Measurements from ENCODE around the gene SPEM1.

SPEM1 gene

DNA sequence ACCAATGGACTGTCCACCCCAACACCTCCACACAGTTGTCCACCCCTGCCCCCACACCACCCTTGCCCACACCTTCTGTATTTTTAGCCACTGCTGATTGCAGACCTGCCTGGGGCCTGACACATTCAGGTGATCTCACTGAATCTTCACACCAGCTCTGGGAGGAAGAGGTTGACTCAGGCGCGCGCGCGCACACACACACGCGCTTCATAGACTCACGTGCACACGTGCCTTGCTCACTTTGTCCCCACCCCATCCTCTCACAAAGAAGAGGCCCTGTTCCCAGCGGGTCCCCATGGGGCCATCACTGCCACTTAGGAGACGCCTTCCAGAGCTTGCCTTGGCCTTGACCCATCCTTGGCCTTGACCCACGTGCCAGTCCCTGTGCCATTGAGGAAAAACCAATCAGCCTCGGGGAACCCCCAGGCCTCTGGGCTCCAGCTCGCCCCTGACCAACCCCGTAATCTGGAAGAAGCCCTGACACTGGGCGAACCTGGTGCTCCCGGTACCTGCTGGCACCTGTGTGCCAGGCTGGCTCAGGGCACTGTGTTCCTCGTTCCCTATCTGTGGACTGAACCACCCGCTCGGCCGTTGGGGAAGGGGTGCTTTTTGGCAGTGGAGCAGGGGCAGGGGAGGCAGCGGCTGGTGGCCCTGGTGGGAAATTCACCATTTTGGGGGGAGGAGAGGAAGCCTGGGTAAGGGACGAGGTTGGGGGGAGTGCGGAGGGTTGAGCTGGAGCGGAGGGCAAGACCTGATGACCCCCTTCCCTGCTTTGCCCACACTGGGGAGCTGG, 9.3 kb upstream of the SPEM1 start:
- Histone ChIP-seq H3K4me3 (ENCODE audit: low read depth in 1 of 2, low read length in 2 of 2) (no peak overlapping the region), H3K27me3 (ENCODE audit: low read depth, low read length) (no peaks in the 10 kb centered on the region), H3K9me3 (ENCODE audit: control insufficient read depth in 1 of 2, low read length in 2 of 2) (no peaks in the 10 kb centered on the region), H3K36me3 (ENCODE audit: control insufficient read depth in 1 of 2, insufficient read depth in 2 of 2, low read length in 2 of 2) (peaks cover 6 to 28% of the 10 kb centered on the region in 2 donors), H3K4me1 (ENCODE audit: control insufficient read depth in 1 of 2, insufficient read depth in 2 of 2, low read length in 2 of 2) (peaks cover 0 to 5% of the 10 kb centered on the region in 2 donors), H3K27ac (ENCODE audit: low read length) (no peak overlapping the region)

DNA sequence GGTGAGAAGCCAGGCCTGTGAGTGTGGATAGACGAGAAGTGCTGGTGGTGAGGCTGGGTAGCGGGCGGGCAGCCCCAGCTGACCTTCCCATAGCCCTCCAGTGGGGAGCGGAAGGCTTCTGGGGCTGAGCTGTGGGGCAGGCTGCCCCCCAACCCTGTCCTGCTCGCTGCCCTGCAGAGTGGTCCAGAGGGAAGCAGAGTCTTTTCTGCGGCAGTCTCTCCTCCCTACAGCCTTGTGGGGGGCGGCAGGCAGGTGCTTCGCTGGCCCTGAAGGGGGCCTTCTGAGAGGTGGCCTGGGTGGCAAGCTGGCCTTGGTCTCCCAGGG, 8.7 kb upstream of the SPEM1 start:
- Histone ChIP-seq H3K4me3 (ENCODE audit: low read depth in 1 of 2, low read length in 2 of 2) (no peak overlapping the region), H3K4me1 (ENCODE audit: control insufficient read depth in 1 of 2, insufficient read depth in 2 of 2, low read length in 2 of 2) (no peaks in the 10 kb centered on the region), H3K27me3 (ENCODE audit: low read depth, low read length) (no peaks in the 10 kb centered on the region), H3K27ac (ENCODE audit: low read length) (no peak overlapping the region), H3K36me3 (ENCODE audit: control insufficient read depth in 1 of 2, insufficient read depth in 2 of 2, low read length in 2 of 2) (peaks cover 6 to 29% of the 10 kb centered on the region in 2 donors), H3K9me3 (ENCODE audit: control insufficient read depth in 1 of 2, low read length in 2 of 2) (no peaks in the 10 kb centered on the region)

DNA sequence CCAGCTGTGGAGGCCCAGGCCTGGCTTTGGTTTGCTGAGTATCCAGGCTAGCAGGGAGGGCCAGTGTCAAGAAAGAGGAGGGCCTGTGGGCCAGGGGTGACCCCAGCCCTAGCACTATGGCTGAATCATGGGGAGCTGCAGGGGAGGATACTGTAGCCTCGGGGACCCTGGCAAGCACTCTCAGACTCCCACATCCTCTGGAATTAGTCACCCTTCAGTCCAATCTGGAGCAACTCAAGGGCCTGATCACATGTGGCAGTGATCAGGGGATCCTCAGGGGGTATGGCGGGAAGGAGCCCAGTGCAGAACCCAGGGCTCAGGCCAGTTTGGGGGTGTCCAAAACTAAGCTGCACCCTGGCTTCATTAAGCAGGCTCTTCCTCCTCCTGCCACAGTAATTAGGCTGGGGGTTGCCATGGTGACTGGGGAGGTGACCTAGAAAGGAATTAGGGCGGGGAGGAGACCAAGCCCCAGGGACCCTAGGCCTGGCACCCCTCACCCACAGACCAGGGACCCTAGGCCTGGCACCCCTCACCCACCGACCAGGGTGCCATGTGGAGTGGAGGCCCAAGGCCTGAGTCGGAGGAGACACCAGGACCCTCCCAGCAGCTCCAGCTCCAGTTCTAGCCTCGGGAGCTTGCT, 6.7 kb upstream of the SPEM1 start:
- Histone ChIP-seq H3K4me3 (ENCODE audit: low read depth in 1 of 2, low read length in 2 of 2) (no peak overlapping the region), H3K27me3 (ENCODE audit: low read depth, low read length) (no peaks in the 10 kb centered on the region), H3K27ac (ENCODE audit: low read length) (no peak overlapping the region), H3K36me3 (ENCODE audit: control insufficient read depth in 1 of 2, insufficient read depth in 2 of 2, low read length in 2 of 2) (peaks cover 6 to 35% of the 10 kb centered on the region in 2 donors), H3K9me3 (ENCODE audit: control insufficient read depth in 1 of 2, low read length in 2 of 2) (no peaks in the 10 kb centered on the region), H3K4me1 (ENCODE audit: control insufficient read depth in 1 of 2, insufficient read depth in 2 of 2, low read length in 2 of 2) (no peaks in the 10 kb centered on the region)

DNA sequence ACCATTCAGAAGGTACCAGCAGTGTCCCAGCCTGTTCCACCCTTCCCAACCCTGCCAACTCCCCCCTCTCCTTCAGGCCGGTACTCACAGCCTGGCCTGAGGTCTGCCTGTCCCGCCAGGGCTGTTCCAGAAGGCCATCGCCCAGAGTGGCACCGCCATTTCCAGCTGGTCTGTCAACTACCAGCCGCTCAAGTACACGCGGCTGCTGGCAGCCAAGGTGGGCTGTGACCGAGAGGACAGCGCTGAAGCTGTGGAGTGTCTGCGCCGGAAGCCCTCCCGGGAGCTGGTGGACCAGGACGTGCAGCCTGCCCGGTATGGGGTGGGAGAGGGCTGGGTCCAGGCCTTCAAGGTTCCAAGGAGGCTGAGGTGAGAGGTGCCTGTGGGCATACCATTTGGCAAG, 5.3 kb upstream of the SPEM1 start:
- Histone ChIP-seq H3K4me1 (ENCODE audit: control insufficient read depth in 1 of 2, insufficient read depth in 2 of 2, low read length in 2 of 2) (no peaks in the 10 kb centered on the region), H3K27ac (ENCODE audit: low read length) (no peak overlapping the region), H3K4me3 (ENCODE audit: low read depth in 1 of 2, low read length in 2 of 2) (no peak overlapping the region), H3K9me3 (ENCODE audit: control insufficient read depth in 1 of 2, low read length in 2 of 2) (no peaks in the 10 kb centered on the region), H3K36me3 (ENCODE audit: control insufficient read depth in 1 of 2, insufficient read depth in 2 of 2, low read length in 2 of 2) (peaks cover 0 to 24% of the 10 kb centered on the region in 2 donors), H3K27me3 (ENCODE audit: low read depth, low read length) (no peaks in the 10 kb centered on the region)

DNA sequence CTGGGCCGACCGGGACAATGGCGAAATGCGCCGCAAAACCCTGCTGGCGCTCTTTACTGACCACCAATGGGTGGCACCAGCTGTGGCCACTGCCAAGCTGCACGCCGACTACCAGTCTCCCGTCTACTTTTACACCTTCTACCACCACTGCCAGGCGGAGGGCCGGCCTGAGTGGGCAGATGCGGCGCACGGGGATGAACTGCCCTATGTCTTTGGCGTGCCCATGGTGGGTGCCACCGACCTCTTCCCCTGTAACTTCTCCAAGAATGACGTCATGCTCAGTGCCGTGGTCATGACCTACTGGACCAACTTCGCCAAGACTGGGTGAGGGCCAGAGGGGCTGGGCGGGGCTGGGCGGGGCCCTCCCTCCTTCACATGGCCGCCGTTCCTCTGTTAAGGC, 4.3 kb upstream of the SPEM1 start:
- H3K36me3 ChIP-seq (ENCODE audit: control insufficient read depth in 1 of 2, insufficient read depth in 2 of 2, low read length in 2 of 2) = peaks cover 0 to 19% of the 10 kb centered on the region in 2 donors
- H3K27ac ChIP-seq (ENCODE audit: low read length) = no peak overlapping the region
- H3K27me3 ChIP-seq (ENCODE audit: low read depth, low read length) = no peaks in the 10 kb centered on the region
- no peaks in the 10 kb centered on the region for H3K4me1 ChIP-seq (ENCODE audit: control insufficient read depth in 1 of 2, insufficient read depth in 2 of 2, low read length in 2 of 2)
- H3K9me3 ChIP-seq (ENCODE audit: control insufficient read depth in 1 of 2, low read length in 2 of 2) = no peaks in the 10 kb centered on the region
- H3K4me3 ChIP-seq (ENCODE audit: low read depth in 1 of 2, low read length in 2 of 2) = no peak overlapping the region

DNA sequence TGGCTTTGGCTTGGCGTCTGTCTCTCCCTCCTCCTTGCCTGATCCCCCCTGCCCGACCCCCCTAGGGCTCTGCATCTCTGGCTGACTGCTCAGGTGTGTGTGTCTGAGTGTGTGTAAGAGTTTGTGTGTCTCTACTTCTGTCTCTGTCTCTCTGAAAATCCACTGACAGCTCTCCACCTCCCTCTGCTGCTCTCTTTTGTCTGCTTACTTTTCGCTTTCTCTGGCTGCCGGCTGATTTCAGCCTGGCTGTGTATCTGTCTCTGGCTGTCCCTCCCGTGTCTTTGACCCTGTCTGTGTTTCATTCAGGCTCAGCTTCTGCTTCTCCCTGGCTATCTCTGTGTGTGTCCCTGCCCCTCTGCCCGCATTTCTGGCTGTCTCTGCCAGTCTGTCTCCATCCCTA, 3.8 kb upstream of the SPEM1 start:
- Histone ChIP-seq H3K4me3 (ENCODE audit: low read depth in 1 of 2, low read length in 2 of 2) (no peak overlapping the region), H3K9me3 (ENCODE audit: control insufficient read depth in 1 of 2, low read length in 2 of 2) (no peaks in the 10 kb centered on the region), H3K27me3 (ENCODE audit: low read depth, low read length) (no peaks in the 10 kb centered on the region), H3K27ac (ENCODE audit: low read length) (no peak overlapping the region), H3K4me1 (ENCODE audit: control insufficient read depth in 1 of 2, insufficient read depth in 2 of 2, low read length in 2 of 2) (no peaks in the 10 kb centered on the region), H3K36me3 (ENCODE audit: control insufficient read depth in 1 of 2, insufficient read depth in 2 of 2, low read length in 2 of 2) (peaks cover 0 to 19% of the 10 kb centered on the region in 2 donors)

DNA sequence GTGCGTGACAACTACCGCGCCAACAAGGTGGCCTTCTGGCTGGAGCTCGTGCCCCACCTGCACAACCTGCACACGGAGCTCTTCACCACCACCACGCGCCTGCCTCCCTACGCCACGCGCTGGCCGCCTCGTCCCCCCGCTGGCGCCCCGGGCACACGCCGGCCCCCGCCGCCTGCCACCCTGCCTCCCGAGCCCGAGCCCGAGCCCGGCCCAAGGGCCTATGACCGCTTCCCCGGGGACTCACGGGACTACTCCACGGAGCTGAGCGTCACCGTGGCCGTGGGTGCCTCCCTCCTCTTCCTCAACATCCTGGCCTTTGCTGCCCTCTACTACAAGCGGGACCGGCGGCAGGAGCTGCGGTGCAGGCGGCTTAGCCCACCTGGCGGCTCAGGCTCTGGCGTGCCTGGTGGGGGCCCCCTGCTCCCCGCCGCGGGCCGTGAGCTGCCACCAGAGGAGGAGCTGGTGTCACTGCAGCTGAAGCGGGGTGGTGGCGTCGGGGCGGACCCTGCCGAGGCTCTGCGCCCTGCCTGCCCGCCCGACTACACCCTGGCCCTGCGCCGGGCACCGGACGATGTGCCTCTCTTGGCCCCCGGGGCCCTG, 3.0 kb upstream of the SPEM1 start:
- no peak overlapping the region for H3K4me3 ChIP-seq (ENCODE audit: low read depth in 1 of 2, low read length in 2 of 2)
- no peak overlapping the region for H3K27ac ChIP-seq (ENCODE audit: low read length)
- no peaks in the 10 kb centered on the region for H3K9me3 ChIP-seq (ENCODE audit: control insufficient read depth in 1 of 2, low read length in 2 of 2)
- H3K27me3 ChIP-seq (ENCODE audit: low read depth, low read length) = no peaks in the 10 kb centered on the region
- no peaks in the 10 kb centered on the region for H3K4me1 ChIP-seq (ENCODE audit: control insufficient read depth in 1 of 2, insufficient read depth in 2 of 2, low read length in 2 of 2)
- H3K36me3 ChIP-seq (ENCODE audit: control insufficient read depth in 1 of 2, insufficient read depth in 2 of 2, low read length in 2 of 2) = peaks cover 0 to 19% of the 10 kb centered on the region in 2 donors

DNA sequence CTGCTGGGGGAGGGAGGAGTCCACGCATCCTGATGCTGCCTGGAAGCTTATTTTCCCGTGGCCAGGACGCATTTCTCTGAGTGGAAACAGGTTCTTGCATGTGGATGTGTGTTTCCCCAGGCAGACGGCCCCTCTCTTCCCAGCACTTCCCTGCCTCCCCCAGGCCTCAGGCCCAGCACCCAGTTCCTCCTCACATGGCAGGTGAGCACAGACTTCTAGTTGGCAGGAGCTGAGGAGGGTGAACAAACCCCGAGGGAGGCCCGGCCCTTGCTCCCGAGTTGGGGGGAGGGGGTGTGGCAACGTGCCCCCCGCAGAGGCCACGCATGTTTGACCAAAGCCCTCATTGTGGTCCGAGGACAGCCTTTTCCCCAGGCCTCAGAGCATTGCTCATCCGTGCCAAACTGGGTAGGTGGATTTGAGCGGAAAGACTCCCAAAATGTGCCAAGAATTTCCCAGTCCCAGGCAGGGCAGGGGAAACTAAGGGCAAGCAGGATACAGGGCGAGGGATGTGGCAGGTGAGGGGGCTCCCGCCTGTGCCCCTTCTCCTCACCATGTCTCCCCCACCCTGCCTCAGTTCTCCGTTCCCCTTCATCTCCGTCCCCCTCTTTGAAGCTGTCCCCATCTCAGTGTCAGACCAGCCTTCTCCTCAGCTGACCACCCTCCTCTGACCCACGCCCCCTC, 1.5 kb upstream of the SPEM1 start:
- peaks cover 0 to 19% of the 10 kb centered on the region in 2 donors for H3K36me3 ChIP-seq (ENCODE audit: control insufficient read depth in 1 of 2, insufficient read depth in 2 of 2, low read length in 2 of 2)
- H3K4me1 ChIP-seq (ENCODE audit: control insufficient read depth in 1 of 2, insufficient read depth in 2 of 2, low read length in 2 of 2) = no peaks in the 10 kb centered on the region

DNA sequence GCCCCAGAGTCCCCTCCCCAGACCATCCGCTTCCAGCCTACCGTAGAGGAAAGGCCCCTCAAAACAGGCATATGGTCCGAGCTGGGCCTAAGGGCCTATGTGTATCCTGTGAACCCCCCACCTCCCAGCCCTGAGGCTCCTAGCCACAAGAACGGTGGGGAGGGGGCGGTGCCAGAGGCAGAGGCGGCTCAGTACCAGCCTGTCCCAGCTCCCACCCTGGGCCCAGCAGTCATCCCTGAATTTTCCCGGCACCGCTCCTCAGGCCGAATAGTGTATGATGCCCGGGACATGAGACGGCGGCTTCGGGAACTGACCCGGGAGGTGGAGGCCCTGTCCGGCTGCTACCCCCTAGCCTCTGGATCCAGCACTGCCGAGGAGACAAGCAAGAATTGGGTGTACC, 1.1 kb downstream of the SPEM1 start:
- H3K4me1 ChIP-seq (ENCODE audit: control insufficient read depth in 1 of 2, insufficient read depth in 2 of 2, low read length in 2 of 2) = no peaks in the 10 kb centered on the region

More for the DNA sequence above, 1.5 kb upstream of the SPEM1 start:
- H3K4me3 ChIP-seq (ENCODE audit: low read depth in 1 of 2, low read length in 2 of 2) = no peak overlapping the region
- H3K27me3 ChIP-seq (ENCODE audit: low read depth, low read length) = no peaks in the 10 kb centered on the region
- no peaks in the 10 kb centered on the region for H3K9me3 ChIP-seq (ENCODE audit: control insufficient read depth in 1 of 2, low read length in 2 of 2)
- H3K27ac ChIP-seq (ENCODE audit: low read length) = no peak overlapping the region

DNA sequence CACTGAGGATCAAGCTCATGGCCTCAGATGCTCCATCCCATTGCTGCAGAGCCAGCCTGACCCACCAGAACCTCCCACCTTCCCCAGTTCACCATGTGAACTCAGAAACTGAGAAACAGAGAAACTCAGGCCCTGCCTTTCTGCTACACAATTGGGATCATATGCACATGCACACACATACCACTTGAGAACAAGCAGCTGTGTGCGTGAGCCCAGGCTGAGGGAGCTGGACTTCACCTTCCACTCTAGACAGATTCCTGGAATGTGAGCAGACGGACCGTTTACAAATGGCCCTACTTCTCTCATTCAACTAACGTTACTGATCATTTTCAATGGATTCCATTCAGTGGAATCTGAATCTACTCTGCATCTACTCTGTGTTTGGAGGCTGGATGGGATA, 3.6 kb downstream of the SPEM1 start:
- H3K27me3 ChIP-seq (ENCODE audit: low read depth, low read length) = no peaks in the 10 kb centered on the region
- H3K4me3 ChIP-seq (ENCODE audit: low read depth in 1 of 2, low read length in 2 of 2) = no peak overlapping the region
- H3K27ac ChIP-seq (ENCODE audit: low read length) = no peak overlapping the region
- H3K4me1 ChIP-seq (ENCODE audit: control insufficient read depth in 1 of 2, insufficient read depth in 2 of 2, low read length in 2 of 2) = no peaks in the 10 kb centered on the region
- H3K9me3 ChIP-seq (ENCODE audit: control insufficient read depth in 1 of 2, low read length in 2 of 2) = no peaks in the 10 kb centered on the region
- H3K36me3 ChIP-seq (ENCODE audit: control insufficient read depth in 1 of 2, insufficient read depth in 2 of 2, low read length in 2 of 2) = no peaks in the 10 kb centered on the region

More for the DNA sequence above, 1.1 kb downstream of the SPEM1 start:
- Histone ChIP-seq H3K4me3 (ENCODE audit: low read depth in 1 of 2, low read length in 2 of 2) (no peak overlapping the region), H3K27me3 (ENCODE audit: low read depth, low read length) (no peaks in the 10 kb centered on the region), H3K36me3 (ENCODE audit: control insufficient read depth in 1 of 2, insufficient read depth in 2 of 2, low read length in 2 of 2) (peaks cover 0 to 6% of the 10 kb centered on the region in 2 donors), H3K9me3 (ENCODE audit: control insufficient read depth in 1 of 2, low read length in 2 of 2) (no peaks in the 10 kb centered on the region), H3K27ac (ENCODE audit: low read length) (no peak overlapping the region)

DNA sequence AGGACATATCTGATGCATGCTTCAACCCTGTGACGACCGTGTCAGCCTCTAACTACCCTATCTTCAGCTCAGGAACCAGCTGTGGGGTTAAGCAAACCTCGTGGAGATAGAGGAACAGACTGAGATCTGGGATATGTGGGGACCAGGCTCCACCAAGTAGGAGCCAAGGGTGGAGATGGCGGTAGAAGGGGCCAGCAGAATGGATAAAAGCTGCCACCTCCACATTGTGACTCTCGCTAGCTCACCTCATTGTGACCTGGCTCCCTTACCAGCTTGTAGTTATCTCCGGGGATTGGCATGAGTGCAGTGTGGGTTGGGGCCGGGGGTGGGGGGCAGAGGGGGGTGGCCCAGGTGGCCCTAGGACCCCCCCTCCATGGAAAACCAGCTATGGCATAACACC, 5.2 kb downstream of the SPEM1 start, which contains the start of gene SPEM2:
Gene SPEM2, plus strand, starts transcription at position 301 of the 400 bp plus-strand sequence. Its CDS starts 73 bp downstream, at position 374.
- no peaks in the 10 kb centered on the region for H3K27me3 ChIP-seq (ENCODE audit: low read depth, low read length)
- no peak within 1 kb of the TSS for H3K27ac ChIP-seq (ENCODE audit: low read length)
- H3K4me1 ChIP-seq (ENCODE audit: control insufficient read depth in 1 of 2, insufficient read depth in 2 of 2, low read length in 2 of 2) = no peaks in the 10 kb centered on the region
- no peak within 1 kb of the TSS for H3K4me3 ChIP-seq (ENCODE audit: low read depth in 1 of 2, low read length in 2 of 2)
- H3K9me3 ChIP-seq (ENCODE audit: control insufficient read depth in 1 of 2, low read length in 2 of 2) = no peaks in the 10 kb centered on the region
- no peaks in the 10 kb centered on the region for H3K36me3 ChIP-seq (ENCODE audit: control insufficient read depth in 1 of 2, insufficient read depth in 2 of 2, low read length in 2 of 2)

All from muscle layer of duodenum (tissue), 2 donors.